Endometrial microvascular endothelial cells (primary cell): Measurements from ENCODE around the gene ASTE1. TPM values are rescaled to one million over a fixed set of nuclear protein-coding genes. Genes with fewer than 3 reads are reported as not detected.
"Not testable (repeated sequence)": the region's sequence is repeated elsewhere in the genome, so short reads cannot be mapped to it uniquely, and the experiment has no call there.

Experiments used
- in situ Hi-C: cut with HindIII; loops from 2 replicates; pipeline ENCODE4 v1.10.0; 2017; ENCODE audit warnings: low sequenced_read_pairs, low pct_unique_long_range_greater_than_20kb; ENCODE audit errors: inconsistent ontology term
- total RNA-seq: library from RNA; depleted of rRNA; stranded (reverse); fragments of >200 nt; gene quantifications from one replicate; pipeline ENCODE4 v1.2.3, GENCODE V29; 2015; ENCODE audit errors: inconsistent ontology term

ASTE1 gene
- 3.1 TPM for total RNA-seq

- in situ Hi-C loops = no loop called here
Measured at GRCh38 chr3:131026321-131027151, at the start of gene ASTE1, which contains the start of gene NEK11. Gene ASTE1, minus strand, starts transcription at chr3:131026825. Its CDS starts 1,519 bp downstream, at chr3:131025306. Gene NEK11, plus strand, starts transcription at chr3:131026877. Its CDS starts 2,832 bp downstream, at chr3:131029709.

DNA sequence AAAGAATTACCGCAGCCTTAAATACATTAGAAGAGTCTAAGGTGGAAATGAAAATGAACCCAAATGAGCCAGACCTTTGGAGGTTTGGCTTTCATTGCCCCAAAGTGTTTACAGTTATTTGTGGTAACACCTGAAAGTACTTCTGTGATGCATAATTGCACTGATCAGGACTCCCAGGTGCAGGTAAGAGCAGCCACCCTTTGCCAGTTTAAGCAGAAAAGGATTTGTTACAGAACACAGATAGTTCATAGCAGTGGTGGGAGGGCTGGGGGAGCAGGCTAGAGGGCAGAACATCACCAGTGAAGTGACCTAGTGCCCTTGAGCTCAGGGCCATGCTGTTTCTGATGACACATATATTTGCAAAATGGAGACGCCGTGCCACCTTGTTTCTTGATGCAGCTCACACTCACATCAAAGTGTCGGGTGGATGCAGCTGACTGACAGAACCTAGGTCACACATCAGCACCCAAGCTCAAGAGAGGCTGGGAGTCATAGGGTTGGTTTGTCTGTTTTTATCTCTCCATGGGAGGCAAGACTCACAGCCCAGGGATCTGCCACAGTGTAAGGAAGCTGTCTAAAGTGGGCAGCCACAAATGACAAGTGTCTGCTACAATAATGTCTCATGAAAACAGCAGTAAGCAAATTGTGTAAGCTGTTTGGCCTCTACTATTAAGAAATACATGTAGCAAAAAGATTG lies 49.2 kb upstream of the ASTE1 start:
- in situ Hi-C loops = no loop called here

- in situ Hi-C loops = no loop called here
Measured at GRCh38 chr3:131072845-131073244, 46.2 kb upstream of the ASTE1 start.

DNA sequence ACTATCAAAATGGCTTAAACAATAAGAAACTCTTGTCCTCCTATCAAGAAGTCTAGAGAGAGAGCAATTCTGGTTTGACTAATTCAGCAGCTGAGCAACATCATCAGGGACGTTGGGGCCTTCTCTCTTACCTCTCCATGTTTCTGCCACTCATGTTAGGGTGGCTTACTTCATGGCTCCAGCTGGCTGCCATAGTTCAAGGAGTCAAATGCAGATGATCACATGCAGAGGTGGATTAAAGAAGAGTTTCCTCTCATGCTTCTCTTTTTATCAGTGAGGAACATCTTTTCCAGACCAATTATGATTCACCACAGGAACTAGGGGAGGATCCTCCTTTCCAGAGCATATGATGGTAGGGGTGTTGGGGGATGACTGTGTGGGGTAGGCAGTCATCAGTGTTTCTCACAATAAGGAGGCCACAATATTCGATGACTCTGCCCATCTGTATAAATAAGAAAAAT lies 45.5 kb upstream of the ASTE1 start:
- in situ Hi-C loops = no loop called here

GRCh38 chr3:131067983-131068382 lies 41.4 kb upstream of the ASTE1 start:
- in situ Hi-C loops = no loop called here

GRCh38 chr3:131053043-131053859 lies 26.6 kb upstream of the ASTE1 start:
- in situ Hi-C loops = no loop called here

DNA sequence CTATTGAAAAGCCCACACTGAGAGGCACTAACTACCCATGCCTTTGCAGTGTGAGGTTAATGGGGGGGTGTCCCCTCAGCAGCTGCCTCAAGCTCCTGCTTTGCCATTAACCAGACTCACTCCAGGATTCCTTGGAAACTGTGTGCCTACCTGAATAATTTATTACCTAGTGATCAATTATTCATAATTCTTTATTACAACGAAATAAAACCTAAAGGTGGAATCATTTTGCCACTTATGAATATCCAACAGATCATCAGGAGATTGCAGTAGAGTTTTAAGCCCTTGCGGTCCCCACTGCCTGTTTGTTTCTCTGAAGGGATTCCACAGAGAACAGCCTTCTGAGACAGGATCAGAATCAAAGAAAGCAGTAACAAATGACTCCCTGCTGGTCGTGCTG lies 23.4 kb upstream of the ASTE1 start:
- in situ Hi-C loops = no loop called here

DNA sequence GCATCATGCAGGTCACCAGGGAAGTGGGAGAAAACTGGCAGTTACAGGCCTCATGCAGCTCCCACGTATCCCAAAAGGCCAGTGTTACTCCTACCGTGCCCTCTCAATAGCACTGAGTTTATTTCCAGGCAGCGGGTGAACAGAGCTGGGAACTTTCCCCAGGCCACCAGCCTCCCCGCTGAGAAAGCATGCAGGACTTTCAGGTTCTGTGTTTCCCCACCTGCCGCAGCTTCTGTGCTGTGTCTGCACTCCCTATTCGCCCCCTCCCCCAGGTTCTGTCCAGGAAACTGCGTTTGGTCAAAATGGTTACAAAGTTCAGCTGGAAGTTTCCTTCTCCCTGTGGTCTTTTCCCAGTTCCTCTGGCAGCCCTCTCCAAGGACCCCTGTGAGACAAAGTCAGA lies 21.4 kb upstream of the ASTE1 start:
- in situ Hi-C loops = no loop called here

DNA sequence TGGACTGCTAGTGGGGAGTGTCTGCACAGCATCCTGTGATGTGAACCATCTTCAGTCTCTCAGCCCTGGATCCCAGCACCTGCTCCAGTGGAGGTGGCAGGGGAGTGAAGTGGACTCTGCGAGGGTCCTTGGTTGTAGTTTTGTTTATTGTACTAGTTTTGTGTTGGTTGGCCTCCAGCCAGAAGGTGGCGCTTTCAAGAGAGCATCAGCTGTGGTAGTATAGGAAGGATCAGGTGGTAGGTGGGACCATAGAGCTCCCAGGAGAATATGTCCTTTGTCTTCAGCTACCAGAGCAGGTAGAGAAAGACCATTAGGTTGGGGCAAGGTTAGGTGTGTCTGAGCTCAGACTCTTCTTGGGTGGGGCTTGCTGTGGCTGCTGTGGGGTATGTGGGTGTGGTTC lies 21.0 kb upstream of the ASTE1 start:
- in situ Hi-C loops = no loop called here

- in situ Hi-C loops = not testable (repeated sequence)
Measured at GRCh38 chr3:131042271-131042985, 15.8 kb upstream of the ASTE1 start.

- in situ Hi-C loops = no loop called here
Measured at GRCh38 chr3:131038326-131038725, 11.7 kb upstream of the ASTE1 start.

GRCh38 chr3:131036986-131037385 lies 10.4 kb upstream of the ASTE1 start:
- in situ Hi-C loops = no loop called here

- in situ Hi-C loops = no loop called here
Measured at GRCh38 chr3:131036200-131036816, 9.7 kb upstream of the ASTE1 start.

- in situ Hi-C loops = no loop called here
Measured at GRCh38 chr3:131033480-131034080, 7.0 kb upstream of the ASTE1 start.

GRCh38 chr3:131031660-131032059 lies 5.0 kb upstream of the ASTE1 start:
- in situ Hi-C loops = no loop called here

- in situ Hi-C loops = no loop called here
Measured at GRCh38 chr3:131028844-131029243, 2.2 kb upstream of the ASTE1 start.

DNA sequence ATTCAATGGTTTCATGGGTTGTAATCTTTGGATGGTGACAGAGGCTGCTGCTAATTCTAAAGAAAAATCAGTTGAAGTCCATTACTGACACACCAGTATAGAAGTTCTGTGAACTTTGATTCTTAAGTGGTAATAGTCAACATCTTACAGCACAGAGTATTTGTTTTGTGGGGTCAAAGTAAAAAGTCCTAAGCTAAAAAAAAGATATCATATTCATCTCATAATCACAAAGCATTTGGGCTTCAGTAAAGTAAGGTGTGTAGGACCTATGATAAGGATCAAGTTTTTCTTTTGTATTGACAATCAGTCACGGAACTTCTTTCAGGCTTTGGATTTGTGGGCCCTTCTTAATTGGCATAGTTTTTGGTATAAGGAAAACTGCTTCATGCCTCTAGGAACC lies 1.1 kb downstream of the ASTE1 start:
- in situ Hi-C loops = no loop called here

GRCh38 chr3:131020122-131020693 lies 6.4 kb downstream of the ASTE1 start:
- in situ Hi-C loops = no loop called here
